ENCODE data around the gene ATP6V1G1.

ATP6V1G1 gene

DNA sequence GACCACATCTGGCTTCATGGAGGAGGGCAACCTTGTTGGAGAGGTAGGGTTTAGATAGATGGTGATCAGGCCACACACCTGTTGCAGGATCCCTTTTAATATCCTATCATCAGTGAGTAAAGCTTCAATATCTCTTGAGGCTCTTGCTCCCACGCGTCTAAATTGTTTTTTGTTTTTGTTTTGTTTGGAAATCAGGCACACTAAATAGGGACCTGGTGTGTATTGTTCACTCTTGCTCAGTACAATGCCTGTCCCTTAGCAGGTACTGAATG lies 20.9 kb downstream of the ATP6V1G1 start:
- H3K9me3 Mint-ChIP-seq, result no peaks in the 10 kb centered on the region
- no peak overlapping the region for H3K4me3 Mint-ChIP-seq
- H3K27me3 Mint-ChIP-seq, result no peaks in the 10 kb centered on the region
- ATAC-seq (replicated peaks) (no peak), DNase-seq (no peak)
- no peak overlapping the region for H3K27ac Mint-ChIP-seq
- H3K36me3 Mint-ChIP-seq (ENCODE audit: insufficient read depth), result no peaks in the 10 kb centered on the region
- peaks cover 21 to 30% of the 10 kb centered on the region in 2 donors for H3K4me1 Mint-ChIP-seq (ENCODE audit: low read depth in 2 of 2)

DNA sequence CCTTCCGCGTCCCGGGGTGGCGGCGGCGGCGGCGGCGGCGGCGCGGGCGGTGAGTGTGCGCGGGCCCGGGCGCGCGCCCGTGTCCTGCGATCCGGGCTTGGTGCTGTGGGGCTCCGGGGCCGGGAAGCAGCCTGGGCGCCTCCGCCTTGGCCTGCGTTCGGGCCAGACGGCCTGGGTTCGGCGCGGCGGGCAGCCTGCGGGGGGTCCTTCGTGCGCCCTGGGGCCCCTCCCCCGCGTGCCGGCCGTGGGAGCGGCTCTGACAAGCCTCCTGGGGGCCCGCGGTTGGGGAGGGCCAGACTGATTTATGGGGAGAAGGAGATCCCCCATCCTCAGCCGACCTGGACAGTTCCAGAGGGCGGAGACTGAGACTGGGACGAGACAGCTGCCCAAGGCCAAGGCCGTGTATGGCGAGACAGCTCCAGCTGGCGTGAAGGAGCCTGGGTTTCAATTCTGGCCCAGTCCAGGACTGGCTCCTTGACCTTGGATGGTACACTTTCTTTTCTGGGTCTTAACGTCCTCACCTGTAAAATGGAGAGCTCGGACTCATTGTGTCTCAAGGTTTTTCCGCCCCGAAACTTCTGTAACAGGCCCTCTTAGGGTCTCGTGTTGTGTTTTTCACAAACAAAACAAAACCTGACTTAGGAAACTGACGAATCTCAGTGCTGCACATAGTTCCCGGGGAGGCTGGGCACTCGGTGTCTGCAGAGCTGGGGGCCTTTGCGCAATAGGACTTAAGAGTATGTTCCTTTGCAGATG lies 24.1 kb downstream of the ATP6V1G1 start:
- Mint-ChIP-seq H3K27ac (peak overlapping the region; percentile 83 to 92), H3K4me3 (peak overlapping the region; percentile 82 to 86), H3K4me1 (ENCODE audit: low read depth in 2 of 2) (peaks cover 28 to 39% of the 10 kb centered on the region in 2 donors), H3K27me3 (no peaks in the 10 kb centered on the region), H3K36me3 (ENCODE audit: insufficient read depth) (peaks cover 6% of the 10 kb centered on the region), H3K9me3 (no peaks in the 10 kb centered on the region)
- ATAC-seq (replicated peaks), result peak; percentile 77
- peak in 1 of 3 experiments; percentile 29 for DNase-seq

DNA sequence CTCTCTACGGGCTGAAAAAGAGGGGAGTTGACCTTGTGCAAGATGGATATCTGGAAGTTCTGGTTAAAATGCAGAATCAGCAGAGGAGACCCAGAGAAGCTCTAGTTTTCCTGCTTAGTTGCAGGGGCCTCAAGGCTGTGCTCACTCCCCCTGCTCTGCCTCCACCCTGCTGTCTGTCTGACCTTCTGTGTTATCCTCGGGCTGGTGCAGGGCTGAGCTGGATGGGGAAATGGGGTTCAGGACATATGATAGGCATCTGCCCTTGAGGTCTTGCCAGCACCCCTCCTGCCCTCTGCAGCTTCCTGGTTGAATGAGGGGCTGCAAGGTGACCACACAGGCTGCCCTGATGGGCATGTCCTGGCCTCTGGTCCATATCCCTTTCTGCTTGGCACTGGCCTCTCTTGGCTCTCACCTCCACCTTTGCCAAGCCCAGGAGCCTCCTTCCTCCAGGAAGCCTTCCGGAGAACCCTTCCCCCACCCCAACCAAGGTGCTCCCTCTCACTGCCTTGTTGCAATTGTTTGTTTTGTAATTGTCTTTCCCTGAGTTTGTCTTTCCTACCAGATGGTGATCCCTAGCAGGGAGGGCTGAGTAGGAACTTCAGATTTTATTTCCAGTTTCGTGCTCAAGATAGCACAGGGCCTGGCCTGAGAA lies 24.8 kb downstream of the ATP6V1G1 start:
- DNase-seq (no peak), ATAC-seq (replicated peaks) (no peak)
- H3K27me3 Mint-ChIP-seq, result no peaks in the 10 kb centered on the region
- H3K27ac Mint-ChIP-seq, result peak overlapping the region; percentile 83 to 92
- peak overlapping the region; percentile 82 to 86 for H3K4me3 Mint-ChIP-seq
- peaks cover 30 to 44% of the 10 kb centered on the region in 2 donors for H3K4me1 Mint-ChIP-seq (ENCODE audit: low read depth in 2 of 2)
- no peaks in the 10 kb centered on the region for H3K9me3 Mint-ChIP-seq
- H3K36me3 Mint-ChIP-seq (ENCODE audit: insufficient read depth), result peaks cover 6% of the 10 kb centered on the region

DNA sequence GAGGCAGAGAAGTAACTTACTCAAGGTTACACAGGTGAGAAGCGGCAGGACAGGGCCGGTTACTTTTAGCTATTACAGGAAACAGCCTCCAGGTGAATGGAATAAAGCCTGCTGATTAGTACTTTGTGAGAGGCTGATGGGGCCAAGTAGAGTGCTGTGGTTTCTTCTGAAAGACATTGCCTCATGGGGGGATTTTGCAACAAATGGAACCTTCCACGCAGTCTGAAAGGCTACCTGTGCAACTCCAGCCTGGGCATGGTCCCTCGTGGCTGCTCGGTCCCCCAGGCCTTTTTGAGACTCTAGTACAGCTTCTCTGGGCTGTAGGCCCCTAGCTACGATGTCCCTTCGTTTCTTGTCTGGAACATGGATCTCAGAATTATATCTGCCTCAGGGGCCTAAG lies 25.5 kb downstream of the ATP6V1G1 start:
- Mint-ChIP-seq H3K27me3 (no peaks in the 10 kb centered on the region), H3K4me3 (peak overlapping the region; percentile 82 to 86), H3K9me3 (no peaks in the 10 kb centered on the region), H3K36me3 (ENCODE audit: insufficient read depth) (peaks cover 6% of the 10 kb centered on the region), H3K27ac (peak overlapping the region; percentile 83 to 92), H3K4me1 (ENCODE audit: low read depth in 2 of 2) (peaks cover 30 to 44% of the 10 kb centered on the region in 2 donors)
- no peak for DNase-seq
- no peak for ATAC-seq (replicated peaks)

DNA sequence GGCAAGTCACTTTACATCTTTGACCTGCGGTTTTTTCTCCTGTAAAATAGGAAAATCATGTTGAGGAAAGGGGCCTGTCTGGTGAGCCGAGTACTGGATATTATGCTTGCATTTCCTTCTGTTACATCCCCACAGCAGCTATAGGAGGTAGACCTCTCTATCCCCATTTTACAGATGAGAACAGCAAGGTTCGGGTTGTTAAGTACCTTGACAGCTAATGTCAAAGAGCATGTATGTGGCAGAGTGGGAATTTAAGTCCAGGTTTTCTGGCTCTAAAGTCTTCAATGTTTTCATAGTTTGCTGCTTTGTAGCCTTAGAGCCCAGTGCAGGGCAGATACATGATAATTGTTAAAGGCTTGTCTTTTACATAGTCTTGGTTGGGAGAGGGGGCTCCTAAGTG lies 26.4 kb downstream of the ATP6V1G1 start:
- DNase-seq, result no peak
- Mint-ChIP-seq H3K36me3 (ENCODE audit: insufficient read depth) (peaks cover 6% of the 10 kb centered on the region), H3K27me3 (no peaks in the 10 kb centered on the region), H3K4me3 (no peak overlapping the region), H3K4me1 (ENCODE audit: low read depth in 2 of 2) (peaks cover 28 to 44% of the 10 kb centered on the region in 2 donors), H3K9me3 (no peaks in the 10 kb centered on the region), H3K27ac (peak overlapping the region; percentile 83 to 92)
- no peak for ATAC-seq (replicated peaks)

DNA sequence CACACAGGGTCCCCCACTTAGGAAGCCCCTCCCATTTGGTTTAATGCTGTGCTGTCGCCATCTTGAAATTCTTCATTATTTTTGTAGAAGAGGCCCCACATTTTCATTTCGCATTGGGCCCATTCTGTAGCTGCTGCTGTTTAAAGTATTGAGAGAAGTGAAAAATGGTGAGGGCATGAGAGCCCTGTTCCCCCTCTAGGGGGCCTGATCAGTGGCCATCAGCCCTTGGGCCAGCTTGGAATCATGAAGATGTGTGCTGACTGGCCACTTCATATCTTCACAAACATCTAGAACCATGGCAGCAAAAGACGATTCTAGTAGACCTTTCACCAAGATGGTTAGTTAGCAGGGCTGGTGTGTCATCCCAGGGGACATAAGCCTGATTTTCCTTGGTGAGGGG lies 26.8 kb downstream of the ATP6V1G1 start:
- Mint-ChIP-seq H3K9me3 (no peaks in the 10 kb centered on the region), H3K4me3 (no peak overlapping the region), H3K36me3 (ENCODE audit: insufficient read depth) (peaks cover 6% of the 10 kb centered on the region), H3K27me3 (no peaks in the 10 kb centered on the region), H3K4me1 (ENCODE audit: low read depth in 2 of 2) (peaks cover 28 to 43% of the 10 kb centered on the region in 2 donors), H3K27ac (no peak overlapping the region)
- ATAC-seq (replicated peaks), result no peak
- no peak for DNase-seq

DNA sequence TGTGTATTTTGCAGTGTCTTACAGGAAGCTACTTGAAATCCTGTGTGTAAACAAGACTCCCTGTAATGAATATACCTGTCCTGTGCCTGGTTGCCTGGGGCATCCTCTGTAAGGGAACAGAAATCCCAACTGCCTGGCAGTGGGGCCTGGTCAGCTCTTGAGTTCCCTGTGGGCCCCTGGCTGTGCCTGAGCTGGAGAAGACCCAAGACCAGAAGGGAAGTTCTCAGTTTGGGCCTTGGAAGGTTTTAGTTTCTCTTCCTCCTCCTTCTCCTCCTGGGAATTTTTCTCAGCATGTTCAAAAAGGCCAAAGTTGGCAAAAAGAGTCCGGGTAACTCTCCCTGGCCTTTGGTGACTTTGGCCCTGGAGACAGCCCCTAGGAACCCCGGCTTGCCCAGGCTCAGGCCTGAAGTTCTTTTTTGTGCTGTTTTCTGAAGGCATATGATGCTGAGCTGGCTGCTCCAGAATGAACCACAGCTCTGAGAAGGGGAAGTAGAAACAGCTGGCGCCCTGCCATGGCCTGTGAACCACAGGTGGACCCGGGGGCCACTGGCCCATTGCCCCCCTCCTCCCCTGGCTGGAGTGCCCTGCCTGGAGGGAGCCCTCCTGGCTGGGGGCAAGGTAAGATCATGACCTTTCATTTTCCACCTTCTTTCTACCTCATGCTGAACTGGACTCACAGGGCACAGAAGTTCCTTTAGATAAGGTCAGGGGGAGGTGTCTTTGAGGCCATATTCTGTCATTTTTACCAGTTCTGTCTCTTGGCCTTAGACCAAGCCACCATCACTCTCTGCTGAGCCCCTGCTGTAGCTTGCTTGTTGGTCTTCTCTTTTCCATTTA lies 29.3 kb downstream of the ATP6V1G1 start:
- no peak overlapping the region for H3K4me3 Mint-ChIP-seq

DNA sequence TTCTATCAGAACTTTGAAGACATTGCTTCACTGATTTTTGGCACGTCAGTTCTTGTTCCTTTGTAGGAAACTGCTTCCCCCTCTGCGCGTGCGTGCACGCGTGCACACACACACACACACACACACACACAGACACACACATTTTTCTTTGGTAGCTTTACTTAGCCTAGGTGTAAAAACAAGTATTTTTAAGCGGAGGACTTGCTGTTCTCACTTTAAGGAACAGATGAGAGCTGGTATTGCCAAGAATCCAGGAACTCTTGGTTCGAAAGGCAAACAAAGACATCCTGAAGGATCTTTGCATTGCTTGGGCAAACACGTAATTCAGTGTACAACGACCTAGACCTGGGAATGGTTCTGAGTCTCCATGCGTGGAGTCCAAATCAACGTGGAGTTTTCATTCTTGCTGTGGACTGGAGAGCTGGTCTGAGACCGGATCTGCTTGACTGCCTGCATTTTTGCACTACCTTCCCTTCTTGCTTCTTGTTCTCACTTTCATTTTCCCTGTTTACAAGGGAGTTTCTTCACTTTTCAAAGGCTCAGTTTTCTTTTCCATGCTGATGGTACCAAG lies 31.7 kb downstream of the ATP6V1G1 start:
- Mint-ChIP-seq H3K36me3 (ENCODE audit: insufficient read depth) (peaks cover 11% of the 10 kb centered on the region), H3K4me1 (ENCODE audit: low read depth in 2 of 2) (peaks cover 5 to 21% of the 10 kb centered on the region in 2 donors), H3K27ac (no peak overlapping the region), H3K4me3 (no peak overlapping the region), H3K27me3 (no peaks in the 10 kb centered on the region), H3K9me3 (no peaks in the 10 kb centered on the region)
- ATAC-seq (replicated peaks) (no peak), DNase-seq (no peak)

More for the DNA sequence above, 29.3 kb downstream of the ATP6V1G1 start:
- Mint-ChIP-seq H3K9me3 (no peaks in the 10 kb centered on the region), H3K27me3 (no peaks in the 10 kb centered on the region), H3K4me1 (ENCODE audit: low read depth in 2 of 2) (peaks cover 20 to 37% of the 10 kb centered on the region in 2 donors), H3K36me3 (ENCODE audit: insufficient read depth) (peaks cover 11% of the 10 kb centered on the region), H3K27ac (peak overlapping the region in 1 of 2 donors; percentile 74)
- peak; percentile 43 for ATAC-seq (replicated peaks)
- DNase-seq, result no peak

DNA sequence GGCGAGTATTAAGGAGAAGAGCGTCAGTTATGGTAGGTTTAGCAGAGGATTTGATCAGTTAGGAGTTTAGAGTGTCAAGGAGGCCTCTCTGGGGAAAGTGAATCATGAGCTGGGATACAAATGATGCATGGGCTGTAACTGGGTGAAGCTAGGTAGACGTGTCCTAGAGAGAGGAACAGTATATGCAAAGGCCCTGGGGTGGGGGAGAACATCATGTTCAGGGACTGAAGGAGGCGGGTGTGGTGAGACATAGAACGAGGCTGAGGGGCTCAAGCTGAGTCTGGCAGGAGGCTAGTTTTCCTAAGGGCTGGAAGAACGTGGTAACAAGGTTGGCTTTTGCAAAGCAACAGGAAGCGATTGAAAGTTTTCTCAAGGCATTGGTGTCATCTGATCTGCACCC lies 34.0 kb downstream of the ATP6V1G1 start:
- Mint-ChIP-seq H3K4me1 (ENCODE audit: low read depth in 2 of 2) (peaks cover 6 to 14% of the 10 kb centered on the region in 2 donors), H3K9me3 (no peaks in the 10 kb centered on the region), H3K27ac (no peak overlapping the region), H3K36me3 (ENCODE audit: insufficient read depth) (peaks cover 6% of the 10 kb centered on the region), H3K4me3 (no peak overlapping the region), H3K27me3 (no peaks in the 10 kb centered on the region)
- DNase-seq (no peak), ATAC-seq (replicated peaks) (no peak)

DNA sequence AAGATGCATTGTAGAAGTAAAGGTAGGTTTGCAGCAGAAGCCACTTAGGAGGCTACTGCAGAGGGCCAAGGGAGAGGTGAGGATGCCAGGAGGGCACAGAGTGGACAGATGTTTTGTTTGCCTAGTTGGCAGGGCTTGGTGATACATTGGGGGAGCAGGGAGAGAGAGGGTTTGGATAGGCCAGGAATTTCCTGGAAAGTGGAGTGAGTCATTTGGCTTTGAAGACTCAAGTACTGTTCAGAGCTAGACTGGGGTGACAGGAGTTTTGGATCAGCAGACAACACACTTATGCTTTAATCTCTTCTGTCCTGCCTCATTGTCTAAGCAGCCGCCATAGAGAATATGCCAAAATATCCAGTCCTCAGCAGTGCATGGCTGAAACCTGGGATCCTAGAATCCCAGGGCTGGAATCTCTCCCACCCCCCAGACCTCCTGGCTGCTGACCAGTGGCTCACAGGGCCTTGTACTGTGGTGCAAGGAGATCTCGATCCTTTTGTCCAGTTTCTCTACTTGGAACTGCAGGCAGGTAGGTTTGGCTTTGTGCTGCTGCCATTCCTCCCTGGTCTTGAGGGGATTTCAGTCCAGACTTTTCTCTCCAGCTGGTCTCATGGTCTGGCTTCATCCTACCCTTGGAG lies 34.5 kb downstream of the ATP6V1G1 start:
- no peaks in the 10 kb centered on the region for H3K27me3 Mint-ChIP-seq
- ATAC-seq (replicated peaks) (no peak), DNase-seq (no peak)
- H3K27ac Mint-ChIP-seq, result peak overlapping the region in 1 of 2 donors; percentile 3
- H3K4me3 Mint-ChIP-seq, result no peak overlapping the region
- peaks cover 8% of the 10 kb centered on the region for H3K36me3 Mint-ChIP-seq (ENCODE audit: insufficient read depth)
- H3K4me1 Mint-ChIP-seq (ENCODE audit: low read depth in 2 of 2), result peaks cover 4 to 10% of the 10 kb centered on the region in 2 donors
- no peaks in the 10 kb centered on the region for H3K9me3 Mint-ChIP-seq

DNA sequence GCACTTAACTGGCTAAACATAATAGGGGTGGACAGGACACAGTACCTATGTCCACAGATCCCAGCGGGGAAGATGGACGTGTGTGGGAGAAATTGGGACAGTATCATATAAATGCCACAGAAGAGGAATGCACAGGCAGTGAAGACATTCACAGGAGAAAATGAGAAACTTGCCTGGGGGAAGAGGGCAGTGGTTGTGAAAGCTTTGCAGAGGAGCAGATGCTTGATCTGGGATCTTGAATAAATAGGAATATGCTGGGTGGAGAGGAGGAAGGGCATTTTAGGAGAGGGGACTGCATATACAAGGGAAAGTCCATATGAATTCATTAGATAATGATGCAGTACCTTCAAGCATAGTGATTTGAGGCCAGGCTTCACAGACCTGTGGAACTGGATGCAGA lies 37.1 kb downstream of the ATP6V1G1 start:
- peaks cover 8% of the 10 kb centered on the region for H3K36me3 Mint-ChIP-seq (ENCODE audit: insufficient read depth)
- DNase-seq (no peak), ATAC-seq (replicated peaks) (no peak)
- H3K4me3 Mint-ChIP-seq, result no peak overlapping the region
- no peaks in the 10 kb centered on the region for H3K27me3 Mint-ChIP-seq
- H3K27ac Mint-ChIP-seq, result peak overlapping the region in 1 of 2 donors; percentile 9
- H3K4me1 Mint-ChIP-seq (ENCODE audit: low read depth in 2 of 2), result peaks cover 4 to 9% of the 10 kb centered on the region in 2 donors
- H3K9me3 Mint-ChIP-seq, result no peaks in the 10 kb centered on the region

DNA sequence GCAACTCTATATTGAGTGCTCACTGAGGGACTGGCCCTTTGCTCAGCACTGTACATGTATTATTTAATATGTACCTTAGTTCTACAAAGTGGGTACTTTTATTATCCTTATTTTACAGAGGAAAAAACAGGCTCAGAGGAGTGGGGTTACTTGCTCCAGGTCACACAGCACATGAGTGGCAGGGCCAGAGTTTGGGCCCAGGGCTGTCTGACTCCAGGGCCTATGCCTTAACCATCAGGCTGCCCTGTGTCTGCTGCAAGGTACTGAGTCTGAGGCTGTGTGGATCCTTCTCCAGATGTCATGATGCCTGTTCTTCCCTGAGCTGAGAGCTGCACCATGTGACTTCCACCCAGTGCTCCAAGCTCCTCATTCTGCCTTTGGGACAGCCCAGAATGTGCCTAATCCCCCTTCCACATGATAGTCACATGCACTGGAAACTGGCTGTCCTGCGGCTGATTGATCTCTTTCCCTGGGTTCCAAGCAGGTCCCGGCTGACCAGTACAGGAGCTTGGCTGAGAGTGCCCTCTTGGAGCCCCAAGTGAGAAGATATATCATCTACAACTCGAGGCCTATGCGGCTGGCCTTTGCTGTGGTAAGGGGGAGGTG lies 38.9 kb downstream of the ATP6V1G1 start:
- no peak overlapping the region for H3K27ac Mint-ChIP-seq
- peaks cover 4 to 5% of the 10 kb centered on the region in 2 donors for H3K4me1 Mint-ChIP-seq (ENCODE audit: low read depth in 2 of 2)
- no peak overlapping the region for H3K4me3 Mint-ChIP-seq
- H3K36me3 Mint-ChIP-seq (ENCODE audit: insufficient read depth), result peaks cover 7% of the 10 kb centered on the region
- ATAC-seq (replicated peaks) (no peak), DNase-seq (no peak)
- no peaks in the 10 kb centered on the region for H3K9me3 Mint-ChIP-seq
- no peaks in the 10 kb centered on the region for H3K27me3 Mint-ChIP-seq

DNA sequence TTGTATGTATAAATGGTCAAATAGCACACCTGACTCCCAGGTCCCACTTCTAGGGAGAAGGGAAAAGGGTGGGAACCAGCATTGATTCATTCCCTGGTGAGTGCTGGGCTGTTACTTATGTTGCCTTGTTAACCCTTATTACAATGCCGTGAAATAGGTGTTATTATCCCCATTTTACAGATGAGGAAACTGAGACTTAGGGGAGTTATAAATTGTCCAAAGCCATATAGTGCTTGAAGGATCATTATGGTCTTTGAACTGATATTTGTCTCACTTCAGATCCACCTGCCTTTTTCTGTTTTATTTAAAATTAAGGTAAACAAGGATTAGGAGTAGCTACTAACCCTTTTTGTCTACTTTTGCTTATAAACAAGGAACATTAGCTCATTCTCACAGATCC lies 40.0 kb downstream of the ATP6V1G1 start:
- Mint-ChIP-seq H3K27ac (no peak overlapping the region), H3K4me1 (ENCODE audit: low read depth in 2 of 2) (peaks cover 0 to 4% of the 10 kb centered on the region in 2 donors), H3K27me3 (no peaks in the 10 kb centered on the region), H3K9me3 (no peaks in the 10 kb centered on the region), H3K36me3 (ENCODE audit: insufficient read depth) (peaks cover 3% of the 10 kb centered on the region), H3K4me3 (no peak overlapping the region)
- no peak for ATAC-seq (replicated peaks)
- DNase-seq, result no peak

Measured in effector memory CD8-positive, alpha-beta T cell (primary cell).